ENCODE results near the gene KCP.
"Not testable (repeated sequence)": the region's sequence is repeated elsewhere in the genome, so short reads cannot be mapped to it uniquely, and the experiment has no call there.

The KCP gene

GRCh38 chr7:128910569-128910945 lies at the start of gene KCP:
Gene KCP (minus strand): TSS chr7:128910709. CDS start chr7:128910676, 33 bp downstream.
- no peak for DNase-seq

GRCh38 chr7:128959296-128959695 lies 48.8 kb upstream of the KCP start:
- no peak for DNase-seq

- no peak for DNase-seq
Measured at GRCh38 chr7:128955981-128956380, 45.5 kb upstream of the KCP start.

GRCh38 chr7:128954830-128955802 lies 44.6 kb upstream of the KCP start:
- DNase-seq: no peak

GRCh38 chr7:128954150-128954549 lies 43.6 kb upstream of the KCP start:
- DNase-seq: no peak

GRCh38 chr7:128951296-128951695 lies 40.8 kb upstream of the KCP start:
- DNase-seq: no peak

- DNase-seq: no peak
Measured at GRCh38 chr7:128948976-128949760, 38.7 kb upstream of the KCP start.

- no peak for DNase-seq
Measured at GRCh38 chr7:128948312-128948973, 37.9 kb upstream of the KCP start.

GRCh38 chr7:128947854-128948253 lies 37.3 kb upstream of the KCP start:
- DNase-seq: no peak

GRCh38 chr7:128946936-128947830 lies 36.7 kb upstream of the KCP start:
- DNase-seq: no peak

- no peak for DNase-seq
Measured at GRCh38 chr7:128945668-128946366, 35.3 kb upstream of the KCP start.

- DNase-seq: no peak
Measured at GRCh38 chr7:128944487-128945236, 34.2 kb upstream of the KCP start.

GRCh38 chr7:128943251-128943650 lies 32.7 kb upstream of the KCP start:
- DNase-seq: not testable (repeated sequence)

GRCh38 chr7:128941946-128942526 lies 31.5 kb upstream of the KCP start:
- no peak for DNase-seq

GRCh38 chr7:128941323-128941890 lies 30.9 kb upstream of the KCP start:
- no peak for DNase-seq

GRCh38 chr7:128940494-128941322 lies 30.2 kb upstream of the KCP start:
- DNase-seq: no peak

GRCh38 chr7:128939861-128940410 lies 29.4 kb upstream of the KCP start:
- no peak for DNase-seq

- no peak for DNase-seq
Measured at GRCh38 chr7:128939075-128939860, 28.8 kb upstream of the KCP start.
